ENCODE measurements around the gene LEFTY1. TPM values are rescaled to one million over a fixed set of nuclear protein-coding genes. Genes with fewer than 3 reads are reported as not detected.
"Not testable (repeated sequence)": the region's sequence is repeated elsewhere in the genome, so short reads cannot be mapped to it uniquely, and the experiment has no call there.

The LEFTY1 gene
- total RNA-seq, 1 experiment from 2014 or later = not detected

- no peak for DNase-seq (ENCODE audit: low read depth)
These were observed 37.1 kb downstream of the LEFTY1 start for GRCh38 chr1:225851805-225852204.

DNA sequence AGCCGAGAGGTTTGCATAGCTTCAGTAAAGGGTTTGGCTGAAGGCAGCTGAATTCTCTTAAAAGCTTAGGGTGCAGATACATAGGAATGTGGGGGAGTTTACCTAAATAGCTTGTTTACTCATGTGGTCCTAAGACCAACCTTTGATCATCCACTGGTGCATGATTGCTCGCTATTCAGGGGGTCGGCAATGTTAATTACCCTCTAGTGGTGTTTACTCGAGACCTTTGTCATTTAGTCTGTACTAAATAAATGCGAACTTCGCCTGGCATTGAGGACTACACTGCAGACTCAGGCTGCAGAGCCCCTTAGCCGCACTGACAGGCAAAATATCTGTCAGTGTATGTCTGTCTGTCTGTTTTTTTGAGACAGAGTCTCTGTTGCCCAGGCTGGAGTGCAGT, 38.6 kb downstream of the LEFTY1 start:
- no peak for DNase-seq (ENCODE audit: low read depth)

DNA sequence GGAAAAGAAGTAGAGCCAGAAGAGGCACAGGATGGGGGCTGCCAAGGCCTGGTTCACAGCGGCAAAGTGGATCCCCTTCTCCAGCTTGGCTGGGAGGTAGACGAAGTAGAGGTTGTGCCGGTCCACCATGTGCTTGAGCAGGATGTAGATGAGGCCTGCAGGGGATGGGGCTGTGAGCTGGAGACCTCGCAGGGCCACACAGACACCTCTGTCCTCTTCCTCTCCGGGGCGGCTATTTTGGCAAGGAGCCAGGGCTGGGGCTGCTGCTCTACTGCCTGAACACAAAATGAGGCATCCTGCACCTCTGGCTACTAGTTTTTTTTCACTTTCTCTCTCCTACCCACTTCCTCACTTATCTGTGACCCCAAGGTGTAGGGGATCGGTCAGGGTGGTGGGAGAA, 39.0 kb downstream of the LEFTY1 start:
- no peak for DNase-seq (ENCODE audit: low read depth)

DNA sequence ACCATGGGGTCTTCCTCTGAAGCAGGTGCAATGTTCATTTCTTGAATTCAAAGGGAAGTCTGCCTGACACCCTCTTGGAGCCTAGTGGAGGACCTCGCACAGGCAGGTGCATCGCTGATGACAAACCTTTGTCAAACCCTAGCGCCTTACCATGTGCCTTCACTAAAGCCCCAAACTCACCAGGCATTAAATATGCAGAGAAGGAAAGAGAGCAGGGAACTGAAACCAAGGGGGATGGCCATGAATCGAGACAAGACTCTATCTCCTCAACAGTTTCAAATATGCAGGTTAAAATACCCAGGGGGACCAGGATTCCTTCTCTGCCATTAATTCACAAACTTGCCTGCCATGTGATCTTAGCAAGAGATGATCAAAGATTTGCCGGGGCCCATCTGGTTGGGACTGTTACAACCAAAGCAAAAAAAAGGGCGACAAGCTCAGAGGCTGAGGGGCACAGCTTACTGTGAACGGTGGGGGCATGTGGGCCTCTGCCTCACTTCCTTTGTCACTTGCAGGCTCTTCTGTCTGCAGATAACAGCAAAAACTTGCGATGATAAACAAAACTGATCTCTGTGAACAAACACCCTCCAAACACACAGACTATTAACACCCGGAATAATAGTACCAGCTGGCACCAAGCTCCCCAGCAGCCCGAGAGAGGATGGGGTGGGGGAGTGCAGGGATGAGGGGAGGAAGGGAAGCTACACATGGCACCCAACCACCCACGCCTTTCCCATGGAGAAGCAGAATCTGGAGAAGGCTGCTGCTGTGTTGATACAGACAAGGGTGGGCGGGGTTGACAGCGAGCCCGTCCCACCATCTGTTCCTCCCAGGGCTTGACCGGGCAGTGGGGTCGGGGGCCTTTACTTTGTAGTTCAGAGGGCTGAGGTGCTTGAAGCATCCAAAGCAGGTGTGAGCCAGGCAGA, 40.7 kb downstream of the LEFTY1 start:
- DNase-seq (ENCODE audit: low read depth) = no peak

GRCh38 chr1:225847610-225848009, 41.3 kb downstream of the LEFTY1 start:
- no peak for DNase-seq (ENCODE audit: low read depth)

DNA sequence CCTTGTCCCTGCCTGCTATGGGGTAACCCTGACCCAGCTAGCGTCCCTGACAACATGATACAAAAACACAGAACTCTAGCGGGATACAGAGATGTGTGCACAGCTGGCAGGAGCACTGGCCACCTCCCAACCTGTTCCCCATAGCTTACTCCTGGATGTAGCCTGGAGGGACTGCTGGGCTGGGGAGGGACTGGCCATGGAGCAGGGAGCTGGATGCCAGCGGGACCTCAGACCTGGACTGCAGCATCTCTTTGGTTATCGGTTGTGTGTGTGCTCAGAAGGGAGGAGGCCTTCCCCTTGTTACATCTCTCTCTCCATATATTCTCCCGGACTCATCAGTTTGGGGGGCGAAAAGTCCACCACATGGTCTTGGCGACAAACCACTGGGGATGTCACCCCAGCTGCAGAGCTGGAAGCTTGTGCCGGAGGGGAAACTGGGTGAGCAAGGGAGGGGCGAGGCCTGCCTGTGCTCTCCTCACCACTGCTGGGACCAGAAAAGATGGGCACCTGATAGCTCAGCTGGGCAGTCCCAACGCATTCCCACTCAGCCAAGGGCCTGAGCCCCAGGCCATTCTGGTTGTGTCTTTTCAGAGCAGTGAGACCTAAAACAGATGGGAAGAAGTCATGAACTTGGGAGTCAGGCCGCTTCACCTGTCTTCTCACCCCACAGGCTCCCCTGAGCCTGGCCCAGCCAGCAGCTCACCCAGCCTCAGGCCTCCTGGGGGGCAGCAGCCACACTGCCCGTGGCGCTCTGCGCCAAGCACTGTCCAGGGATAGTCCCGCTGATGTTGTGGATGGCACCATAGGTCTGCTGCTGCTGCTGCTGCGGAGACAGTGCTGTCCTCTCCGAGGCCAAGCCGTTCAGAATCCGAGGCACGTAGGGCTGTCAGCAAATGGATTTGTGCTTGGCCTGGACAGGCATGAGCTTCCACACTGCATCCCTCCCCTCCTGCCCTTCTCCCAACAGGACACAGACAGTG, 42.3 kb downstream of the LEFTY1 start:
- DNase-seq (ENCODE audit: low read depth) = no peak

DNA sequence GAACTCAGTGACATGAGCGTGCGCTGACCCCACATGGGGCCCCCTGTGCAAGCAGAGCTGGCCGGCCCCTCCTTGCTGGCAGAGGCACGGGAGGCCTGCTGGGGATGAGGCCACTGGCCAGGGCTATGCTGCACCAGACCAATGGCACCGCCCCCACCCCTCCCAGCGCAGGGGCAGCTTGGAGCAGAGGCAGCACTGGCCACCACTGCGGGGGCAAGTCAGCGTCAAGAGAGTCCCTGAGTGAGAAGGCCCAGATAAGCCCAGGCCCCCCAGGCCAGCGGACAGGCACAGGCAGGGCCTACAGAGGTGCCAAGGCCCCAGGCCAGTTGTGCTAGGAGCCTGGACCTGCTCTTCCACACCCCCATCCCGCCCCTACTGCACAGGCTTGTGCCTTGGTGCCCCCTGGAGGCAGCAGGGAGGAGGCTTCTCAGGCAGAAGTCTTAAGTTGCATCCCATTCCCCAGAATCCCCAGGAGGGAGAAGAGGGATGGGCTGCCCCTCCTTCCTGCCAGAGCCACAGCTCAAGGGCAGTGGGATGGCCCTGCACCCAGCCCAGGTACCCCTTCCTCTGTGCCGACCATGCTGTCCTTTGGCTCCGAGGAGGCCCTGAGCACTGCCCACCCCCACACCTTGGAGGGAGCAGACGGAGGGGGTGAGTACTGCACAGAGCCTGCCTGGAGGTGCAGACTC, 43.2 kb downstream of the LEFTY1 start:
- peak; percentile 59 for DNase-seq (ENCODE audit: low read depth)

- DNase-seq (ENCODE audit: low read depth) = no peak
These were observed 43.8 kb downstream of the LEFTY1 start for GRCh38 chr1:225845097-225845496.

- DNase-seq (ENCODE audit: low read depth) = no peak
These were observed 44.5 kb downstream of the LEFTY1 start for GRCh38 chr1:225844236-225845061.

GRCh38 chr1:225843426-225843795, 45.5 kb downstream of the LEFTY1 start:
- DNase-seq (ENCODE audit: low read depth) = no peak

DNA sequence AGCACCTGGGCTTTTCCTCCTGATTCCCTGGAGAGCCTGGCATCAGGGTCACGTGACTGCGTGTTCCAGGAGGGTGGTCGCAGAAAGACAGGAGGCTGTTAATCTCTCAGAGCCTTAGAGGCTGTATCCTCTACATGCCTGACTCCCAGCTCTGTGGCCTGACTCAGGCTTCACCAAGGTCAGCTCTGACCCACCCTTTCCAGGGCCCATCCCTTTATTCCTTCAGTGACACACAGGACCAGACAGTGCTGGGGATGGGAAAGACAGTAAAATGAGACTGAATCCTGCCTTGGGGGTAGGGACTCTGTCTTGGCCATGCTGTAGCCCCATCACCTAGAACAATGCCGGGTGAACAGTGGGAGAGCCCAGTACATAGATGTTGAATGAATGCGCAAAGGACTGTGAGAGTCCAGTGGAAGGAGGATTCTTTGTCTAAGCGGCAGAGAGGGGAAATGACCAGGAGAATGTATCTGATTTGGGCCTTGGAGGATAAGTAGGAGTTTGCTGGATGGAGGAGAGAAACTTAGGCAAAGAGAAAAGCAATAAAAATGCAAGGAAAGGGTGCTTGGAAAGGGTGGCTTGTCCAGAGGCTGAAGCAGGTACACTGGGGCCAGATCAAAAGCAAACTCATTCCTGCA, 46.0 kb downstream of the LEFTY1 start:
- no peak for DNase-seq (ENCODE audit: low read depth)

DNA sequence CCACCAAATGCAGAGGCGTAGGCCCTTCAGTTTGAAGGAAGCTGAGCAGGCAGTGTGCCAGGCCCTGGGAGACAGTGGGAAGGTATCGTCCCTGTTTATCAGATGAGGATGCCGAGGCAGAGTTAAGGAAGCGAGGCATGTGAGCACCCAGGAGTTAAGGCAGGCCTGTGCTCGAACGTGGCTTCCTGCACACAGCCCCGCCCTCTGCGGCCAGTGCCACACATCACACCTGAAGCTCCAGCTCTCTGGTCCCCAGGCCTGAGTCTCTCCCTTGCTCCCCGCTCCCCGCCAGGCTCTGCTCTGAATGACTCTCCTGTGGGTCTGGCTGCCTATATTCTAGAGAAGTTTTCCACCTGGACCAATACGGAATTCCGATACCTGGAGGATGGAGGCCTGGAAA, 46.9 kb downstream of the LEFTY1 start:
- DNase-seq (ENCODE audit: low read depth) = no peak

DNA sequence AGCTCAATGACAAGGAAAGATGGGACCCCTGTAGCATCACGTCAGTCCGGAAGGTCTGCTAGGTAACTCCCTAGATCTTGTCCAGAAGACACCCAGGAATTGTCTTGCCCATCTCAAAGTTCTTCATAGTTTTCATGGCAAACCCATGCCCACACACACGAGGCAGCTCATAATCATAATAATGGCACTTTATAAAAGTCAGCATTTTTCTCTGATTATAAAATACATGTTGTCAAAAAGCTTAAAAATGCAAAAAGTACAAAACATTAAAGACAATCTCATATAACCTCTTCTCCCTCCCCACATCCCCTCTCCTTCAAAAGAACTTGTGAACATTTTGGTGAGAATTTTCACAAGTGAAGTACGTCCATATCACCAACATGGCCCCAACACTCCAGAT, 48.2 kb downstream of the LEFTY1 start:
- DNase-seq (ENCODE audit: low read depth) = no peak

DNA sequence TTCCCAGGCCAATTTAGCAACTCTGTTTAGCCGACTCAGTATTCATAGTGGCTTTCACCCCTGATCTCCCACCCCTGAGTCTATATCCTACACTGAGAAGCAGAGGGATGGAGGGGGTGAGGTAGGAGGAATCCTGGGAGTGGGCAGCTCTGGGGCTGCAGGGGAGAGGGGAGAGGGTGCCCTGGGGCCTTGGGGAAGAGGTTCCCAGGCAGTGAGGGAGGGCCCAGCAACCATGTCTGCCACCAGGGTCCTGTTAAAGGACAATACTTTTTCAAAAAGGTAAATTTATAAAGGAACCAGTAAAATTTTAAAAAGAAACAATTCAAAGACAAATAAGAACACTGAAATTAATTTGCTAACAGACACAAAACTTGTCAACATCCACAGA, 48.7 kb downstream of the LEFTY1 start:
- DNase-seq (ENCODE audit: low read depth) = no peak

- no peak for DNase-seq (ENCODE audit: low read depth)
These were observed 50.2 kb downstream of the LEFTY1 start for GRCh38 chr1:225838793-225839192.

DNA sequence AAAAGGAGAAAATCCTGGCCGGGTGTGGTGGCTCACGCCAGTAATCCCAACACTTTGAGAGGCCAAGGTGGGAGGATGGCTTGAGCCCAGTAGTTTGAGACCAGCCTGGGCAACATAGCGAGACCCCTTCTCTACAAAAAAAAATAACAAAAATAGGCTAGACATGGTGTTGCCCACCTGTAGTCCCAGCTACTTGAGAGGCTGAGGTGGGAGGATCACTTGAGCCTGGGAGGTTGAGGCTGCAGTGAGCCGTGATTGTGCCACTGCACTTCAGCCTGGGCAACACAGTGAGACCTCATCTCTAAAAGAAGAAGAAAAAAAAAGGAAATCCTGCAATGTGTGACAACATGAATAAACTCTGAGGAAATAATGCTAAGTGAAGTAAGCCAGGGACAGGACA, 52.6 kb downstream of the LEFTY1 start:
- DNase-seq (ENCODE audit: low read depth) = not testable (repeated sequence)
